ENCODE measurements around the gene SPAG5.

SPAG5 gene

DNA sequence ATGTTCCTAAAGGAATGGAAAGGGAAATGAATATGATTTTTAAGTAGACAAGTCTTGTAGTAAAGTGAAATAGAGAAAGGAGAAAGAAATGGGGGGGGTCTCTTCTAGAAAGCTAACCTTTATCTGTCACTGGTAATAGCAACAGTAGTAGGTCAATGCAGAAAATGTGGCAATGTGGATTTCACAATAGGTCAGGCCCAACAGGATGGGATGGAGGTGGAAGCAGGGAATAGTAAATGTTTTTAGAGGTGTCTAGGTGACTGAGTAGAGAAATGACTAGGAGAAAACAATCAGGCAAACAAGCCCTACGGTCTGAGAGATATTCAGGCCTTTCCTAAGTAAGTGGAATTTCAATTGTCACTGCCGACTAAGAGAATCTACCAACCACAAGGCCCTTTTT, 21.2 kb upstream of the SPAG5 start:
- no peak for DNase-seq
- Histone ChIP-seq H3K4me3 (ENCODE audit: low read length) (no peak overlapping the region), H3F3A (ENCODE audit: insufficient read depth, low read length) (no peaks in the 10 kb centered on the region; the same call in 1 of the 2 replicates), H3K36me3 (replicated peaks; ENCODE audit: insufficient read depth, low read length) (peaks cover 55% of the 10 kb centered on the region), H3K9me2 (replicated peaks; ENCODE audit: insufficient read depth, low read length) (no peaks in the 10 kb centered on the region), H3K4me2 (ENCODE audit: low read depth, low read length) (no peak overlapping the region), H3K4me1 (ENCODE audit: low read length) (no peaks in the 10 kb centered on the region), H3K9ac (ENCODE audit: low read length) (no peak overlapping the region), H3K79me2 (ENCODE audit: low read length) (no peaks in the 10 kb centered on the region; the same call in 1 of the 2 replicates), H2AFZ (ENCODE audit: low read length) (no peak overlapping the region), H3K9me3 (replicated peaks; ENCODE audit: insufficient read depth, low read length) (no peaks in the 10 kb centered on the region), H3K27me3 (replicated peaks; ENCODE audit: insufficient read depth, low read length) (no peaks in the 10 kb centered on the region), H4K20me1 (ENCODE audit: insufficient read depth, low read length) (no peaks in the 10 kb centered on the region), H3K27ac (ENCODE audit: low read length) (no peak overlapping the region)
- TF ChIP-seq, protein P1, sequence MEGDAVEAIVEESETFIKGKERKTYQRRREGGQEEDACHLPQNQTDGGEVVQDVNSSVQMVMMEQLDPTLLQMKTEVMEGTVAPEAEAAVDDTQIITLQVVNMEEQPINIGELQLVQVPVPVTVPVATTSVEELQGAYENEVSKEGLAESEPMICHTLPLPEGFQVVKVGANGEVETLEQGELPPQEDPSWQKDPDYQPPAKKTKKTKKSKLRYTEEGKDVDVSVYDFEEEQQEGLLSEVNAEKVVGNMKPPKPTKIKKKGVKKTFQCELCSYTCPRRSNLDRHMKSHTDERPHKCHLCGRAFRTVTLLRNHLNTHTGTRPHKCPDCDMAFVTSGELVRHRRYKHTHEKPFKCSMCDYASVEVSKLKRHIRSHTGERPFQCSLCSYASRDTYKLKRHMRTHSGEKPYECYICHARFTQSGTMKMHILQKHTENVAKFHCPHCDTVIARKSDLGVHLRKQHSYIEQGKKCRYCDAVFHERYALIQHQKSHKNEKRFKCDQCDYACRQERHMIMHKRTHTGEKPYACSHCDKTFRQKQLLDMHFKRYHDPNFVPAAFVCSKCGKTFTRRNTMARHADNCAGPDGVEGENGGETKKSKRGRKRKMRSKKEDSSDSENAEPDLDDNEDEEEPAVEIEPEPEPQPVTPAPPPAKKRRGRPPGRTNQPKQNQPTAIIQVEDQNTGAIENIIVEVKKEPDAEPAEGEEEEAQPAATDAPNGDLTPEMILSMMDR (IDR thresholded peaks at IDR 0.05; ENCODE audit: low read length), result no peak
- no peak for TF ChIP-seq EZH2 (optimal IDR thresholded peaks at IDR 0.05; ENCODE audit: low read depth, low read length)
- no peak for TF ChIP-seq EZH2phosphoT487 (IDR thresholded peaks at IDR 0.05; ENCODE audit: low read length)

DNA sequence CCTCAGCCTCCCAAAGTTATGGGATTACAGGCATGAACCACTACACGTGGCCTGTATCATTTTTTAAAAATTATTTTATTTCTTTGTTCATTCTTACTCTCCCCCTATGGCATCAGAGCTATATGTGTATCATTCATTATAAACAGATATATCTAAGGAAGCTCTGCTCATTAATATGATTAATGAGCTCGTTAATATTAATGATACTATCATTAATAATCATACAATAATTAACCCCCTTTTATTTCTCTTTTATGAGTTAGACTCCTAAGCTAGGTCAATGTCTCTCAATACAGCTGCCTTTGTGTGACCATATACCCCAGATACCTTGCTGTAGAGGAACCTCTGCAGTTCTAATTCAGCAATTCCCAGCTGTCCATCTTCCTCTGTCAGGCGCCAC, 19.6 kb upstream of the SPAG5 start:
- Histone ChIP-seq H3K9ac (ENCODE audit: low read length) (no peak overlapping the region), H4K20me1 (ENCODE audit: insufficient read depth, low read length) (no peaks in the 10 kb centered on the region), H3K36me3 (replicated peaks; ENCODE audit: insufficient read depth, low read length) (peaks cover 53% of the 10 kb centered on the region), H3K4me3 (ENCODE audit: low read length) (no peak overlapping the region), H3K9me3 (replicated peaks; ENCODE audit: insufficient read depth, low read length) (no peaks in the 10 kb centered on the region), H2AFZ (ENCODE audit: low read length) (no peak overlapping the region), H3F3A (ENCODE audit: insufficient read depth, low read length) (no peaks in the 10 kb centered on the region; the same call in 1 of the 2 replicates), H3K27ac (ENCODE audit: low read length) (no peak overlapping the region), H3K9me2 (replicated peaks; ENCODE audit: insufficient read depth, low read length) (no peaks in the 10 kb centered on the region), H3K4me2 (ENCODE audit: low read depth, low read length) (no peak overlapping the region), H3K79me2 (ENCODE audit: low read length) (no peaks in the 10 kb centered on the region; the same call in 1 of the 2 replicates), H3K4me1 (ENCODE audit: low read length) (no peaks in the 10 kb centered on the region), H3K27me3 (replicated peaks; ENCODE audit: insufficient read depth, low read length) (no peaks in the 10 kb centered on the region)
- DNase-seq, result no peak
- TF ChIP-seq, protein P1 (IDR thresholded peaks at IDR 0.05; ENCODE audit: low read length), result no peak
- TF ChIP-seq EZH2phosphoT487 (IDR thresholded peaks at IDR 0.05; ENCODE audit: low read length), result no peak
- no peak for TF ChIP-seq EZH2 (optimal IDR thresholded peaks at IDR 0.05; ENCODE audit: low read depth, low read length)

DNA sequence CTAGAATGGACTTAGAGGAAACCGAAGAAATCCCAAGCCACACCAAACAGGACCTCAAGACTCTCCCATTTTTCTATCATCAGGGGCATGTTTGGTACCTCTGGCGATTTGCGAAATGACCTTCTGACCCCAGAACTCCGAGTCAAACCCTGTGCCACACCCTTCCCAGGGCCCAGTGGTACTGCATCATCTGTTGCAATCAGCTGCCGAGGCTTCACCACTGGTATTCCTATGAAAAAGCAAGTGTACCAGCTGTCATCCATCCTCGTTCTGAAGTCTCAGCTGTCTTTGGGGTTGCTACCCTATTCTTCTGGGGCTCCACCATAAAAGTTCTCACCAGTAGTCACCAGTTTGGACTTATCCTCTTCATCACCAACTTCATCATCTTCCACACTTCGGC, 17.5 kb upstream of the SPAG5 start:
- no peak overlapping the region for H3K9ac ChIP-seq (ENCODE audit: low read length)
- H3K9me3 ChIP-seq (replicated peaks; ENCODE audit: insufficient read depth, low read length), result no peaks in the 10 kb centered on the region
- H3K27me3 ChIP-seq (replicated peaks; ENCODE audit: insufficient read depth, low read length), result no peaks in the 10 kb centered on the region
- no peaks in the 10 kb centered on the region; the same call in 1 of the 2 replicates for H3F3A ChIP-seq (ENCODE audit: insufficient read depth, low read length)
- H4K20me1 ChIP-seq (ENCODE audit: insufficient read depth, low read length), result no peaks in the 10 kb centered on the region
- H3K36me3 ChIP-seq (replicated peaks; ENCODE audit: insufficient read depth, low read length), result peaks cover 41% of the 10 kb centered on the region
- no peak for DNase-seq
- H3K79me2 ChIP-seq (ENCODE audit: low read length), result no peaks in the 10 kb centered on the region
- H3K4me3 ChIP-seq (ENCODE audit: low read length), result no peak overlapping the region
- H3K4me2 ChIP-seq (ENCODE audit: low read depth, low read length), result no peak overlapping the region
- no peak overlapping the region for H2AFZ ChIP-seq (ENCODE audit: low read length)
- no peaks in the 10 kb centered on the region for H3K9me2 ChIP-seq (replicated peaks; ENCODE audit: insufficient read depth, low read length)
- no peaks in the 10 kb centered on the region for H3K4me1 ChIP-seq (ENCODE audit: low read length)
- TF ChIP-seq EZH2phosphoT487 (IDR thresholded peaks at IDR 0.05; ENCODE audit: low read length), result no peak
- TF ChIP-seq, protein P1 (IDR thresholded peaks at IDR 0.05; ENCODE audit: low read length), result no peak
- H3K27ac ChIP-seq (ENCODE audit: low read length), result no peak overlapping the region
